Sigmoid colon (tissue), 3 donors: ENCODE measurements around the gene XDH.

Experiments used
- POLR2A ChIP-seq, 2 donors: fragments of 450-650 bp; IDR thresholded peaks; one replicate each; pipeline ENCODE4 v1.6.1; 2016; ENCODE audit warnings: antibody characterized with exemption in 2 of 2, mild to moderate bottlenecking in 2 of 2, moderate library complexity in 2 of 2
- TF ChIP-seq, protein P1 (sequence below), 4 experiments: fragments of 450-650 bp in 3 of 4; fragments of 200-600 bp in 1 of 4; IDR thresholded peaks; one replicate each; pipeline ENCODE4 v1.5.1; 2016 to 2019; ENCODE audit warnings: antibody characterized with exemption in 4 of 4, mild to moderate bottlenecking in 3 of 4, moderate library complexity in 2 of 4

DNA sequence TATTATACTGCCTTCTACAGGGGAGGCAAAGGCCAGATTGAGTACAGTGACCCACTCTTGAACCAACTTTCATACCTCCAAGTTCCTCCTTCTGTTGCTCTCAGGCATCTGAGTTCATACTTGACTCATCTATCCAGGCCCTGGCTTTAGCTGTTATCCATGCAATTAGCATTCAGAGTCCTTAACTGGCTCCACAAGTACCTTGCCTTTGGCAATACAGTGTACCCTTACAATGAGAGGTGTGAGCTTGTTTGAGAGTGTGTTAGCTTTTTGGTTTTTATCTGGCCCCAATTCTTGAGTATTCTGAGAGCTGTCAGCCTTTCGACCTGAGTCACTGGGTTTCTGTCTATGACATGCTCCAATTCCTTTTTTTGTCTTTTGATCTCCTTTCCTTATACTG, 120.3 kb downstream of the XDH start:
- TF ChIP-seq, protein P1, sequence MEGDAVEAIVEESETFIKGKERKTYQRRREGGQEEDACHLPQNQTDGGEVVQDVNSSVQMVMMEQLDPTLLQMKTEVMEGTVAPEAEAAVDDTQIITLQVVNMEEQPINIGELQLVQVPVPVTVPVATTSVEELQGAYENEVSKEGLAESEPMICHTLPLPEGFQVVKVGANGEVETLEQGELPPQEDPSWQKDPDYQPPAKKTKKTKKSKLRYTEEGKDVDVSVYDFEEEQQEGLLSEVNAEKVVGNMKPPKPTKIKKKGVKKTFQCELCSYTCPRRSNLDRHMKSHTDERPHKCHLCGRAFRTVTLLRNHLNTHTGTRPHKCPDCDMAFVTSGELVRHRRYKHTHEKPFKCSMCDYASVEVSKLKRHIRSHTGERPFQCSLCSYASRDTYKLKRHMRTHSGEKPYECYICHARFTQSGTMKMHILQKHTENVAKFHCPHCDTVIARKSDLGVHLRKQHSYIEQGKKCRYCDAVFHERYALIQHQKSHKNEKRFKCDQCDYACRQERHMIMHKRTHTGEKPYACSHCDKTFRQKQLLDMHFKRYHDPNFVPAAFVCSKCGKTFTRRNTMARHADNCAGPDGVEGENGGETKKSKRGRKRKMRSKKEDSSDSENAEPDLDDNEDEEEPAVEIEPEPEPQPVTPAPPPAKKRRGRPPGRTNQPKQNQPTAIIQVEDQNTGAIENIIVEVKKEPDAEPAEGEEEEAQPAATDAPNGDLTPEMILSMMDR (IDR thresholded peaks at IDR 0.05), result no peak
- no peak for TF ChIP-seq POLR2A (IDR thresholded peaks at IDR 0.05)
